CMK (cell line): ENCODE results near the gene ESYT2.

Source experiments
- DNase-seq: peaks from one replicate; pipeline ENCODE4 v3.0.0-alpha.2; 2010; ENCODE audit warnings: low read depth

ESYT2 gene

GRCh38 chr7:158742065-158742821 is 87.1 kb downstream of the ESYT2 start:
- DNase-seq = no peak

- no peak for DNase-seq
Observed at GRCh38 chr7:158741294-158741666, 88.0 kb downstream of the ESYT2 start.

GRCh38 chr7:158740657-158741293 is 88.5 kb downstream of the ESYT2 start:
- DNase-seq = no peak

- DNase-seq = no peak
Observed at GRCh38 chr7:158740013-158740656, 89.2 kb downstream of the ESYT2 start.

GRCh38 chr7:158738841-158739240 is 90.5 kb downstream of the ESYT2 start:
- no peak for DNase-seq

GRCh38 chr7:158737064-158737695 is 92.1 kb downstream of the ESYT2 start:
- DNase-seq = no peak

- DNase-seq = no peak
Observed at GRCh38 chr7:158735935-158736334, 93.4 kb downstream of the ESYT2 start.

GRCh38 chr7:158734861-158735260 is 94.4 kb downstream of the ESYT2 start:
- DNase-seq = no peak

- no peak for DNase-seq
Observed at GRCh38 chr7:158733775-158734494, 95.4 kb downstream of the ESYT2 start.

- no peak for DNase-seq
Observed at GRCh38 chr7:158733220-158733519, 96.1 kb downstream of the ESYT2 start.

GRCh38 chr7:158732494-158733219 is 96.7 kb downstream of the ESYT2 start:
- DNase-seq = no peak

GRCh38 chr7:158731761-158732160 is 97.5 kb downstream of the ESYT2 start:
- no peak for DNase-seq

- DNase-seq = no peak
Observed at GRCh38 chr7:158730383-158731346, 98.6 kb downstream of the ESYT2 start.

- DNase-seq = no peak
Observed at GRCh38 chr7:158729646-158730382, 99.5 kb downstream of the ESYT2 start.

GRCh38 chr7:158728911-158729645 is 100.2 kb downstream of the ESYT2 start:
- DNase-seq = no peak

- DNase-seq = no peak
Observed at GRCh38 chr7:158727690-158728089, 101.6 kb downstream of the ESYT2 start.

GRCh38 chr7:158726277-158726807 is 103.0 kb downstream of the ESYT2 start:
- no peak for DNase-seq

- DNase-seq = no peak
Observed at GRCh38 chr7:158725506-158725800, 103.9 kb downstream of the ESYT2 start.
